ENCODE data around the gene CHRND.
A peak's percentile ranks its signal among the peaks of the same experiment; 100 is the strongest.

The CHRND gene

GRCh38 chr2:232505856-232506255 is 20.1 kb upstream of the CHRND start:
- Mint-ChIP-seq H3K36me3 (ENCODE audit: low read depth) (no peaks in the 10 kb centered on the region), H3K27ac (peak overlapping the region in 1 of 3 experiments; percentile 22), H3K4me3 (peak overlapping the region in 2 of 3 experiments; percentile 23 to 44), H3K9me3 (no peaks in the 10 kb centered on the region), H3K4me1 (peaks cover 20% of the 10 kb centered on the region), H3K27me3 (ENCODE audit: low read depth) (peaks cover 70% of the 10 kb centered on the region)
- no peak for TF ChIP-seq CTCF (IDR thresholded peaks at IDR 0.05; ENCODE audit: unreplicated experiment in 3 of 3)

GRCh38 chr2:232506709-232507108 is 19.3 kb upstream of the CHRND start:
- Mint-ChIP-seq H3K36me3 (ENCODE audit: low read depth) (no peaks in the 10 kb centered on the region), H3K4me3 (no peak overlapping the region), H3K4me1 (peaks cover 20% of the 10 kb centered on the region), H3K27ac (peak overlapping the region in 1 of 3 experiments; percentile 22), H3K27me3 (ENCODE audit: low read depth) (peaks cover 73% of the 10 kb centered on the region), H3K9me3 (no peaks in the 10 kb centered on the region)
- TF ChIP-seq CTCF (IDR thresholded peaks at IDR 0.05; ENCODE audit: unreplicated experiment in 3 of 3) = no peak

GRCh38 chr2:232508251-232508650 is 17.7 kb upstream of the CHRND start:
- H3K27ac Mint-ChIP-seq = no peak overlapping the region
- H3K27me3 Mint-ChIP-seq (ENCODE audit: low read depth) = peaks cover 79% of the 10 kb centered on the region
- H3K36me3 Mint-ChIP-seq (ENCODE audit: low read depth) = no peaks in the 10 kb centered on the region
- H3K4me3 Mint-ChIP-seq = no peak overlapping the region
- H3K9me3 Mint-ChIP-seq = no peaks in the 10 kb centered on the region
- TF ChIP-seq CTCF (IDR thresholded peaks at IDR 0.05; ENCODE audit: unreplicated experiment in 3 of 3) = no peak
- peaks cover 25% of the 10 kb centered on the region for H3K4me1 Mint-ChIP-seq

- Mint-ChIP-seq H3K27ac (no peak overlapping the region), H3K4me3 (no peak overlapping the region), H3K9me3 (no peaks in the 10 kb centered on the region), H3K4me1 (peaks cover 26% of the 10 kb centered on the region), H3K36me3 (ENCODE audit: low read depth) (no peaks in the 10 kb centered on the region), H3K27me3 (ENCODE audit: low read depth) (peaks cover 67% of the 10 kb centered on the region)
- TF ChIP-seq CTCF (IDR thresholded peaks at IDR 0.05; ENCODE audit: unreplicated experiment in 3 of 3) = no peak
These were observed 14.5 kb upstream of the CHRND start for GRCh38 chr2:232511336-232511890.

- peaks cover 68% of the 10 kb centered on the region for H3K27me3 Mint-ChIP-seq (ENCODE audit: low read depth)
- no peaks in the 10 kb centered on the region for H3K9me3 Mint-ChIP-seq
- no peaks in the 10 kb centered on the region for H3K36me3 Mint-ChIP-seq (ENCODE audit: low read depth)
- TF ChIP-seq CTCF (IDR thresholded peaks at IDR 0.05; ENCODE audit: unreplicated experiment in 3 of 3) = no peak
- no peak overlapping the region for H3K4me3 Mint-ChIP-seq
- peaks cover 33% of the 10 kb centered on the region for H3K4me1 Mint-ChIP-seq
- H3K27ac Mint-ChIP-seq = no peak overlapping the region
These were observed 13.4 kb upstream of the CHRND start for GRCh38 chr2:232512602-232513001.

- H3K4me3 Mint-ChIP-seq = no peak overlapping the region
These were observed 12.6 kb upstream of the CHRND start for GRCh38 chr2:232513353-232513752.

More at GRCh38 chr2:232513353-232513752, 12.6 kb upstream of the CHRND start:
- Mint-ChIP-seq H3K36me3 (ENCODE audit: low read depth) (no peaks in the 10 kb centered on the region), H3K27ac (no peak overlapping the region), H3K9me3 (no peaks in the 10 kb centered on the region), H3K4me1 (peaks cover 35% of the 10 kb centered on the region), H3K27me3 (ENCODE audit: low read depth) (peaks cover 70% of the 10 kb centered on the region)
- TF ChIP-seq CTCF (IDR thresholded peaks at IDR 0.05; ENCODE audit: unreplicated experiment in 3 of 3) = no peak
